DMS53 treated with DMSO at 0.1 percent for 48 hours (cell line): ENCODE results near the gene CAMK2B.
"Not testable (repeated sequence)": the region's sequence is repeated elsewhere in the genome, so short reads cannot be mapped to it uniquely, and the experiment has no call there.

Experiments used
- DNase-seq: peaks from one replicate; lab custom pipeline; 2025; ENCODE audit not compliant: unreplicated experiment; lab: John Stamatoyannopoulos, UW

Gene CAMK2B

GRCh38 chr7:44173911-44174693 lies 151.3 kb downstream of the CAMK2B start:
- no peak for DNase-seq

- DNase-seq = no peak
Observed at GRCh38 chr7:44172803-44173424, 152.5 kb downstream of the CAMK2B start.

- no peak for DNase-seq
Observed at GRCh38 chr7:44172352-44172751, 153.0 kb downstream of the CAMK2B start.

- DNase-seq = not testable (repeated sequence)
Observed at GRCh38 chr7:44171901-44172300, 153.5 kb downstream of the CAMK2B start.

- no peak for DNase-seq
Observed at GRCh38 chr7:44167920-44168319, 157.5 kb downstream of the CAMK2B start.
